Transverse colon (tissue), 3 donors: ENCODE data around the gene PRSS36.

Experiments
- CTCF ChIP-seq, 5 experiments: fragments of 200-600 bp in 3 of 5; fragments of 450-650 bp in 2 of 5; sonication (generic) in 3 of 5; IDR thresholded peaks; 1 replicate in 2 of 5; 2 replicates in 3 of 5; pipeline ENCODE4 v1.5.1; 2016 to 2017; ENCODE audit warnings: antibody characterized with exemption in 5 of 5, inconsistent platforms in 3 of 5, mild to moderate bottlenecking in 2 of 5, moderate library complexity in 1 of 5
- POLR2A ChIP-seq: fragments of 450-650 bp; IDR thresholded peaks from one replicate; pipeline ENCODE4 v1.6.1; 2016; ENCODE audit warnings: antibody characterized with exemption, mild to moderate bottlenecking, moderate library complexity

GRCh38 chr16:31109622-31110021 is 40.2 kb downstream of the PRSS36 start:
- TF ChIP-seq CTCF (IDR thresholded peaks at IDR 0.05) (no peak), POLR2A (no peak)
